ENCODE results near the gene CRYAA. TPM values are rescaled to one million over a fixed set of nuclear protein-coding genes. Genes with fewer than 3 reads are reported as not detected.

CRYAA gene
- polyA plus RNA-seq, 3 donors = not detected

- Mint-ChIP-seq H3K27me3 (ENCODE audit: low read depth in 3 of 3) (peaks cover 0 to 8% (median 7%) of the 10 kb centered on the region in 3 donors), H3K4me1 (no peaks in the 10 kb centered on the region), H3K36me3 (no peaks in the 10 kb centered on the region), H3K4me3 (no peak overlapping the region), H3K9me3 (peaks cover 13 to 29% (median 25%) of the 10 kb centered on the region in 7 donors), H3K27ac (no peak overlapping the region)
- TF ChIP-seq, protein P1, sequence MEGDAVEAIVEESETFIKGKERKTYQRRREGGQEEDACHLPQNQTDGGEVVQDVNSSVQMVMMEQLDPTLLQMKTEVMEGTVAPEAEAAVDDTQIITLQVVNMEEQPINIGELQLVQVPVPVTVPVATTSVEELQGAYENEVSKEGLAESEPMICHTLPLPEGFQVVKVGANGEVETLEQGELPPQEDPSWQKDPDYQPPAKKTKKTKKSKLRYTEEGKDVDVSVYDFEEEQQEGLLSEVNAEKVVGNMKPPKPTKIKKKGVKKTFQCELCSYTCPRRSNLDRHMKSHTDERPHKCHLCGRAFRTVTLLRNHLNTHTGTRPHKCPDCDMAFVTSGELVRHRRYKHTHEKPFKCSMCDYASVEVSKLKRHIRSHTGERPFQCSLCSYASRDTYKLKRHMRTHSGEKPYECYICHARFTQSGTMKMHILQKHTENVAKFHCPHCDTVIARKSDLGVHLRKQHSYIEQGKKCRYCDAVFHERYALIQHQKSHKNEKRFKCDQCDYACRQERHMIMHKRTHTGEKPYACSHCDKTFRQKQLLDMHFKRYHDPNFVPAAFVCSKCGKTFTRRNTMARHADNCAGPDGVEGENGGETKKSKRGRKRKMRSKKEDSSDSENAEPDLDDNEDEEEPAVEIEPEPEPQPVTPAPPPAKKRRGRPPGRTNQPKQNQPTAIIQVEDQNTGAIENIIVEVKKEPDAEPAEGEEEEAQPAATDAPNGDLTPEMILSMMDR (IDR thresholded peaks at IDR 0.05) = no peak
- Histone ChIP-seq H3K79me2 (ENCODE audit: insufficient read depth, low read length) (no peaks in the 10 kb centered on the region), H3K4me2 (replicated peaks; ENCODE audit: extremely low read depth, low read length, poor library complexity, severe bottlenecking) (no peak overlapping the region), H2AFZ (ENCODE audit: insufficient read depth, low read depth, low read length, poor library complexity, severe bottlenecking) (no peak overlapping the region), H3K27me3 (ENCODE audit: control insufficient read depth in 2 of 2, insufficient read depth in 2 of 2, low read length in 2 of 2) (no peaks in the 10 kb centered on the region), H3K36me3 (replicated peaks in 1 of 2; ENCODE audit: control insufficient read depth in 1 of 2, insufficient read depth in 2 of 2, low read length in 2 of 2) (no peaks in the 10 kb centered on the region), H4K20me1 (ENCODE audit: insufficient read depth, low read length) (no peaks in the 10 kb centered on the region), H3K4me3 (replicated peaks in 1 of 3; ENCODE audit: low read depth in 2 of 3, low read length in 3 of 3) (no peak overlapping the region), H3K4me1 (ENCODE audit: control insufficient read depth in 1 of 2, insufficient read depth in 2 of 2, low read length in 2 of 2) (no peaks in the 10 kb centered on the region), H3K9ac (ENCODE audit: insufficient read depth, low read length, poor library complexity, severe bottlenecking) (no peak overlapping the region), H3K9me3 (replicated peaks in 1 of 2; ENCODE audit: control insufficient read depth in 1 of 2, insufficient read depth in 1 of 2, low read length in 2 of 2) (peaks cover 12 to 22% of the 10 kb centered on the region in 2 donors), H3K27ac (ENCODE audit: low read depth in 1 of 2, low read length in 2 of 2) (no peak overlapping the region)
- WGBS (ENCODE audit: insufficient coverage) = no CpG with 5 or more reads among the region's 7 CpGs
- no peak for DNase-seq
- intact Hi-C loops (cut with micrococcal nuclease) = no loop called here
Measured at GRCh38 chr21:43204638-43205037, 35.8 kb downstream of the CRYAA start.

DNA sequence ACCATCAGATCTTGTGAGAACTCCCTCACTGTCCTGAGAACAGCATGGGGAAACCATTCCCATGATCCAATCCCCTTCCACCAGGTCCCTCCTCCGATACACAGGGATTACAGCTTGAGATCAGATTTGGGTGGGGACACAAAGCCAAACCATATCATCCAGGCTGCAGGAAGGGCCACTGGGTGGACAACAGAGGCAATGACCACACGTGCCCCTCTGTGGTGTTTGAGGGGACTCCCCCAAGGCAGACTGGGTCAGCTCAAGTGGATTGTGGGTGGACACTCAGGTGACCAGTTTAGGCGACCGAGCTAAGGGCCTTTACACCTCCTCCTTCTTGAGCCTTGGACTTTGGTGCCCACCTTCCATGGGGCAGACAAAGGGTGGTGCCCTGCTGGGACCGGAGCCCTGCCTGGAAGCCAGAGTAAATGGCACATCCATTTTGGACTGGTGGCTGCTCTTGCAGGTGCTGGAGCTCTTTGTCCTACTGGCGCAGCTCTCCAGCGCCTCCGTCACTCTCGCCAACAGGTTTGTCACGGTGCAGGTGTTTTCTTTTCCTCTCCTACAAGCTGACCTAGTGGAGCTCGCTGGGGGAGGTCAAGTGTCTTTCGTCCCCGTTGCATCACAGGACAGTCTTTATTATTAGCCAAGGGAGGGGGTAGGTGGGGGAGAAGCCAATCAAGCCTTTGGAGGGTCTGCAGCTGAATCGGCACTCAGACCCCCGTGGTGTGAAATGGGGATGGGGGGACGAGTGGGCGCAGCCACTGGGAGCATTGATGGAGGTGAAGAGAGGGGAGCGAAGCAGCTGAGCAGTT, 37.6 kb downstream of the CRYAA start:
- Histone ChIP-seq H3K36me3 (replicated peaks in 1 of 2; ENCODE audit: control insufficient read depth in 1 of 2, insufficient read depth in 2 of 2, low read length in 2 of 2) (no peaks in the 10 kb centered on the region), H4K20me1 (ENCODE audit: insufficient read depth, low read length) (no peaks in the 10 kb centered on the region), H3K9me3 (replicated peaks in 1 of 2; ENCODE audit: control insufficient read depth in 1 of 2, insufficient read depth in 1 of 2, low read length in 2 of 2) (peaks cover 5 to 14% of the 10 kb centered on the region in 2 donors), H2AFZ (ENCODE audit: insufficient read depth, low read depth, low read length, poor library complexity, severe bottlenecking) (no peak overlapping the region), H3K79me2 (ENCODE audit: insufficient read depth, low read length) (no peaks in the 10 kb centered on the region), H3K4me3 (replicated peaks in 1 of 3; ENCODE audit: low read depth in 2 of 3, low read length in 3 of 3) (no peak overlapping the region), H3K4me1 (ENCODE audit: control insufficient read depth in 1 of 2, insufficient read depth in 2 of 2, low read length in 2 of 2) (no peaks in the 10 kb centered on the region), H3K9ac (ENCODE audit: insufficient read depth, low read length, poor library complexity, severe bottlenecking) (no peak overlapping the region), H3K27ac (ENCODE audit: low read depth in 1 of 2, low read length in 2 of 2) (no peak overlapping the region), H3K27me3 (ENCODE audit: control insufficient read depth in 2 of 2, insufficient read depth in 2 of 2, low read length in 2 of 2) (no peaks in the 10 kb centered on the region), H3K4me2 (replicated peaks; ENCODE audit: extremely low read depth, low read length, poor library complexity, severe bottlenecking) (no peak overlapping the region)
- TF ChIP-seq, protein P1 (IDR thresholded peaks at IDR 0.05) = no peak
- H3K4me3 Mint-ChIP-seq = no peak overlapping the region
- H3K27me3 Mint-ChIP-seq (ENCODE audit: low read depth in 3 of 3) = peaks cover 0 to 8% (median 3%) of the 10 kb centered on the region in 3 donors
- peaks cover 8 to 22% (median 15%) of the 10 kb centered on the region in 7 donors for H3K9me3 Mint-ChIP-seq
- no peak for DNase-seq
- intact Hi-C loops (cut with micrococcal nuclease) = no loop called here
- no peaks in the 10 kb centered on the region for H3K36me3 Mint-ChIP-seq
- H3K4me1 Mint-ChIP-seq = no peaks in the 10 kb centered on the region
- 82% methylated on average over 7 of the region's 18 CpGs for WGBS (ENCODE audit: insufficient coverage)
- H3K27ac Mint-ChIP-seq = no peak overlapping the region
